ENCODE data around the gene PLPP4.
A peak's percentile ranks its signal among the peaks of the same experiment; 100 is the strongest.

PLPP4 gene

GRCh38 chr10:120475844-120476791 lies 19.1 kb downstream of the PLPP4 start:
- no peak for DNase-seq (ENCODE audit: low read depth)
- no peak for TF ChIP-seq CTCF (IDR thresholded peaks at IDR 0.05; ENCODE audit: control insufficient read depth, extremely low read depth, insufficient read depth)
- H3K4me3 ChIP-seq (ENCODE audit: low read depth, low read length): no peak overlapping the region

- no peak for TF ChIP-seq CTCF (IDR thresholded peaks at IDR 0.05; ENCODE audit: control insufficient read depth, extremely low read depth, insufficient read depth)
- DNase-seq (ENCODE audit: low read depth): no peak
- H3K4me3 ChIP-seq (ENCODE audit: low read depth, low read length): no peak overlapping the region
These were observed 20.2 kb downstream of the PLPP4 start for GRCh38 chr10:120477021-120477742.

- no peak for TF ChIP-seq CTCF (IDR thresholded peaks at IDR 0.05; ENCODE audit: control insufficient read depth, extremely low read depth, insufficient read depth)
- no peak overlapping the region for H3K4me3 ChIP-seq (ENCODE audit: low read depth, low read length)
- no peak for DNase-seq (ENCODE audit: low read depth)
These were observed 20.7 kb downstream of the PLPP4 start for GRCh38 chr10:120477743-120478141.

GRCh38 chr10:120478386-120478785 lies 21.4 kb downstream of the PLPP4 start:
- no peak for TF ChIP-seq CTCF (IDR thresholded peaks at IDR 0.05; ENCODE audit: control insufficient read depth, extremely low read depth, insufficient read depth)
- no peak overlapping the region for H3K4me3 ChIP-seq (ENCODE audit: low read depth, low read length)
- DNase-seq (ENCODE audit: low read depth): no peak

GRCh38 chr10:120479506-120479905 lies 22.5 kb downstream of the PLPP4 start:
- DNase-seq (ENCODE audit: low read depth): no peak
- H3K4me3 ChIP-seq (ENCODE audit: low read depth, low read length): no peak overlapping the region
- no peak for TF ChIP-seq CTCF (IDR thresholded peaks at IDR 0.05; ENCODE audit: control insufficient read depth, extremely low read depth, insufficient read depth)

- DNase-seq (ENCODE audit: low read depth): no peak
- peak; percentile 34; the same call in 1 of the 2 replicates for TF ChIP-seq CTCF (IDR thresholded peaks at IDR 0.05; ENCODE audit: control insufficient read depth, extremely low read depth, insufficient read depth)
- no peak overlapping the region for H3K4me3 ChIP-seq (ENCODE audit: low read depth, low read length)
These were observed 23.1 kb downstream of the PLPP4 start for GRCh38 chr10:120480065-120480600.

Data from LNCaP clone FGC (cell line).